GM12872 (cell line): ENCODE measurements around the gene PFKM.
A peak's percentile ranks its signal among the peaks of the same experiment; 100 is the strongest.

Experiments
- TF ChIP-seq, protein P1 (sequence below): IDR thresholded peaks from 3 replicates; pipeline ENCODE4 v1.5.1; 2011; ENCODE audit warnings: low read depth, mild to moderate bottlenecking, low read length, moderate library complexity; ENCODE audit not compliant: insufficient read depth

PFKM gene

DNA sequence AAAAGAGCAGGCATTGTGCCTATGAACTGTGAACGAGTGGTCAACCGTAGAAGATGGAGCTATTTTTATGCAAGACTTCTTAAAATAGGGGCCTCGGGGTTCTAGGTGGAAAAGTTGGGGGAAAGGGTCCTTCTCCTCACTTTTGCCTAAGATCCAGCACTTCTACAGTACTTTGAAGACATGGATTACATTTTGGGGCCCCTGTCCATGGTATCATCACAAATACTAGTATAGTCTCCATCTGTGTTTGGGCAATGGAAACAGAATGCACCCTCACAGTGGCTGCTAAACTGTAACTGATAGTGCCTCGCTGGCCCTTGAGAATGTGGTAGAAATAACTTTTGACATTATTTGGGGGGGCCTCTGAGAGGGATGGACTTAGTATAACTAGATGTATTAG lies 58.8 kb downstream of the PFKM start:
- TF ChIP-seq, protein P1, sequence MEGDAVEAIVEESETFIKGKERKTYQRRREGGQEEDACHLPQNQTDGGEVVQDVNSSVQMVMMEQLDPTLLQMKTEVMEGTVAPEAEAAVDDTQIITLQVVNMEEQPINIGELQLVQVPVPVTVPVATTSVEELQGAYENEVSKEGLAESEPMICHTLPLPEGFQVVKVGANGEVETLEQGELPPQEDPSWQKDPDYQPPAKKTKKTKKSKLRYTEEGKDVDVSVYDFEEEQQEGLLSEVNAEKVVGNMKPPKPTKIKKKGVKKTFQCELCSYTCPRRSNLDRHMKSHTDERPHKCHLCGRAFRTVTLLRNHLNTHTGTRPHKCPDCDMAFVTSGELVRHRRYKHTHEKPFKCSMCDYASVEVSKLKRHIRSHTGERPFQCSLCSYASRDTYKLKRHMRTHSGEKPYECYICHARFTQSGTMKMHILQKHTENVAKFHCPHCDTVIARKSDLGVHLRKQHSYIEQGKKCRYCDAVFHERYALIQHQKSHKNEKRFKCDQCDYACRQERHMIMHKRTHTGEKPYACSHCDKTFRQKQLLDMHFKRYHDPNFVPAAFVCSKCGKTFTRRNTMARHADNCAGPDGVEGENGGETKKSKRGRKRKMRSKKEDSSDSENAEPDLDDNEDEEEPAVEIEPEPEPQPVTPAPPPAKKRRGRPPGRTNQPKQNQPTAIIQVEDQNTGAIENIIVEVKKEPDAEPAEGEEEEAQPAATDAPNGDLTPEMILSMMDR, result no peak

GRCh38 chr12:48179466-48179865 lies 60.3 kb downstream of the PFKM start:
- TF ChIP-seq, protein P1, result no peak

GRCh38 chr12:48180424-48180823 lies 61.3 kb downstream of the PFKM start:
- TF ChIP-seq, protein P1, result no peak

DNA sequence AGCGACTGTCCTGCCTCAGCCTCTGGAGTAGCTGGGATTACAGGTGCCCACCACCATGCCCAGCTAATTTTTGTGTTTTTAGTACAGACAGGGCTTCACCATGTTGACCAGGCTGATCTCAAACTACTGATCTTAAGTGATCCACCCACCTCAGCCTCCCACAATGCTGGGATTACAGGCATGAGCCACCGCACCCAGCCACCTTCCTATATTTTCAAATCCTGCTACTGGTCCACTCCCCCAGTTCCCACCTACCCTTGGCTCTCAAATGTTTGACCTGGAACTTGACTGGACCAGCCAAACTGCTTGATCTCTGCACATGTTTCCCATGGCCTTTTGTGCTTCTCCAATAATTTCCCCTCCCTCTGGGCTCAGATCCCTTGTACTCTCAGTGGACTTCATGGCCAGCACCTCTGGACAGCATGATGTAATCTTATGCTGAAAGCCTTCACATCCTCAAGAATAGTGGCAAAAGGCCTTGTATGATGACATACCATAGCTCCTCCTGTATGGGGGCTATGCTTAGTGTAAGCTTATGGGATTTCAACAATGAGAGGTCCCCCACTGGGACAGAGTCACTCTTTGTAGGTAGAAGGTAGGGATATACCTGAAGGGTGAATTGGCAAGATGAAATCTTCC lies 61.8 kb downstream of the PFKM start:
- TF ChIP-seq, protein P1, result no peak

GRCh38 chr12:48182631-48183030 lies 63.5 kb downstream of the PFKM start:
- TF ChIP-seq, protein P1, result no peak

DNA sequence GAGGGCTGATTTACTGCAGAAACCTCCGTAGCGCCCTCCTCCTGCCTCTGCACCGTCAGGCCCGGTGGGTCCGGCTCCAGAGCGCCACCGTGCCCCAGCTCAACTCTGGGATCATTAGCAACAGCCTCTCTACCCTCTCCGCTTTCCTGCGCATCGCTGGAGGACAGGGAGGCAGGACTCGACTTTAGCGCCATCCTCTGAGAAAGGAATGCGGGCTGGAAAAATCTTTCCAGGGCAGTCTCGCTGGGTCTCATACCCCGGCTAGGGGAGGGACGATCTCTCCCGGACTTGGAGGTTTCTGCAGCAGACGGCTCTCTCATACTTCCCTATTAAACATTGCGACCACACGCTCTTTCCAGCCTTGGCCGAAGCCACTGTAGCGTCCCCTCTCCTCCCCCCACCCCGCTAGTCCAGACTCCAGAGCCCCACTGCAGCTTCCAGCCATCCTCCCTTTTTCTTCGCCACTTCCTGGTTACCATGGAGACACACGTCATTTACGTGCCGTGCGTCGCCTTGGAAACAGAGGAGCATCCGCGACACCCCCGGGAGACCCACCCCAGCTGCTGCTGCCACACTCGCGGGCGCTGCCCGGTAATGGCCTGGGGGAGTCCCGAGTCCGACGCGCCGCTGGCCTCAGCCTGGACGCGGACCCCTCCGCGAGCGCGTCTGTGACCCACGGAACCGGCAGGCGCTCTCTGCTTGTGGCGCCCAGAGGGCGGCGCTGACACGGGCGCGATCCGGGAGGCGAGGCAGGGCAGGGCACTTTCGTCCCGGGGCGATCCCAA lies 64.1 kb downstream of the PFKM start, which contains the start of gene CCDC184:
Gene CCDC184 (plus strand): TSS at position 554 of the 785 bp plus-strand sequence. CDS start 479 bp downstream, outside the sequence.
- TF ChIP-seq, protein P1, result peak; percentile 50

DNA sequence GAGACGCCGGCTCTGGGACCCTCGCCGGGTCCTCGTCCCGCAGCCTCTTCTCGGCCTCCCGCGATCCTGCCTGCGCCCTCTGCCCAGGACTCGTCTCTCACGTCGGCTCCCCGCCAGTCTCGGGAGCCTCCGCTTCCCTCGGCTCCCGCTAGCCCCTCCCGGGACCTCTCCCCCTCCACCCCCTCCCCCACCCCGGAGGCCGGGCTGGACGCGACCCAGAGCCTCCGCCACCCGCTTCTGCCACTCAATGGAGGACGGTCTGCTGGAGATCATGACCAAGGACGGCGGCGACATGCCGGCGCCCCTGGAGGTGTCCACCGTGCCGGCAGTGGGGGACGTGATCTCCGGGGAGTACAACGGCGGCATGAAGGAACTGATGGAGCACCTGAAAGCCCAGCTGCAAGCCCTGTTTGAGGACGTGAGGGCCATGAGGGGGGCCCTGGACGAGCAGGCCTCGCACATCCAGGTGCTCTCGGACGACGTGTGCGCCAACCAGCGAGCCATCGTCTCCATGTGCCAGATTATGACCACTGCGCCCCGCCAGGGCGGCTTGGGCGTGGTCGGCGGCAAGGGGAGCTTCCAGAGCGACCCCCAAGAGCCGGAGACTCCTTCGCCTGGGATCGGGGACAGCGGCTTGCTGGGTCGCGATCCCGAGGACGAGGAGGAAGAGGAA lies 64.8 kb downstream of the PFKM start:
- TF ChIP-seq, protein P1, result no peak
